B cell (primary cell): ENCODE results near the gene COL11A2.

Experiments
- EZH2 ChIP-seq: IDR thresholded peaks from 2 replicates; pipeline ENCODE4 v1.6.1; 2012; ENCODE audit warnings: borderline replicate concordance, low read depth, mild to moderate bottlenecking, moderate library complexity, low read length; ENCODE audit not compliant: insufficient read depth, poor library complexity, severe bottlenecking
- TF ChIP-seq, protein P1 (sequence below): fragments of 200-600 bp; IDR thresholded peaks from one replicate; pipeline ENCODE4 v1.8.0; 2022; ENCODE audit warnings: antibody characterized with exemption, mild to moderate bottlenecking

DNA sequence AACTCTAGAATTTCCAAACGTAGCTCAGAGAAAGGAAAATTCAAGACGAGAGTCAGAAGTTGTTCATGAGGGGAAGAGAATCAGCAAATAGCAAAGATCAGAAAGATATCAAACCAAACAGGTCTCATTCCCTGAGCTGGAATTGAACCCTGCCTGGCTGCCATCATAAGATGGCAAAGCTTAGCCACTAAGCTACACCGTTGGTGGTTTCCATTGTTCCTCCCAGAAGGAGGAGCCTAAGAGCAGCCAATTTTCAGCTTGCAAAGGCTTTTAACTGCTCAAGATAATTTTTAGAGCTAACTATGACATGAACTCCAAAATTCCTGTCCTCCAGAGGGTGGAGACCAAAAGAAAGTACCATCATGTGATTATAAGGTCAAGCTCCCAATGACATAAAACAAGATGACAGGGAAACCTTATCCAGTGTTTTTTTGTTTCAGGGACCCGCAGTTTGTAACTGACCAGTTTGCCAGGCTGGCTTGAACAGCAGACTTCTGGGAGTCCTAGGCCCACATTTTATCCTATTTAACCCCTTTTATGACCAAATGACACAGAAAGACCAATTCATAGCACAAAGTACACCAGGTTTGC lies 55.9 kb downstream of the COL11A2 start:
- TF ChIP-seq, protein P1, sequence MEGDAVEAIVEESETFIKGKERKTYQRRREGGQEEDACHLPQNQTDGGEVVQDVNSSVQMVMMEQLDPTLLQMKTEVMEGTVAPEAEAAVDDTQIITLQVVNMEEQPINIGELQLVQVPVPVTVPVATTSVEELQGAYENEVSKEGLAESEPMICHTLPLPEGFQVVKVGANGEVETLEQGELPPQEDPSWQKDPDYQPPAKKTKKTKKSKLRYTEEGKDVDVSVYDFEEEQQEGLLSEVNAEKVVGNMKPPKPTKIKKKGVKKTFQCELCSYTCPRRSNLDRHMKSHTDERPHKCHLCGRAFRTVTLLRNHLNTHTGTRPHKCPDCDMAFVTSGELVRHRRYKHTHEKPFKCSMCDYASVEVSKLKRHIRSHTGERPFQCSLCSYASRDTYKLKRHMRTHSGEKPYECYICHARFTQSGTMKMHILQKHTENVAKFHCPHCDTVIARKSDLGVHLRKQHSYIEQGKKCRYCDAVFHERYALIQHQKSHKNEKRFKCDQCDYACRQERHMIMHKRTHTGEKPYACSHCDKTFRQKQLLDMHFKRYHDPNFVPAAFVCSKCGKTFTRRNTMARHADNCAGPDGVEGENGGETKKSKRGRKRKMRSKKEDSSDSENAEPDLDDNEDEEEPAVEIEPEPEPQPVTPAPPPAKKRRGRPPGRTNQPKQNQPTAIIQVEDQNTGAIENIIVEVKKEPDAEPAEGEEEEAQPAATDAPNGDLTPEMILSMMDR: no peak
- no peak for TF ChIP-seq EZH2
